GM21367 (cell line): ENCODE measurements around the gene COA5.

Experiments used
- ATAC-seq: cut with Tn5 transposase; IDR thresholded peaks from one replicate; pipeline ENCODE4 v1.9.1; 2021; ENCODE audit not compliant: unreplicated experiment

The COA5 gene

GRCh38 chr2:98554116-98554861 is 54.0 kb downstream of the COA5 start:
- ATAC-seq = no peak

GRCh38 chr2:98552499-98553179 is 55.7 kb downstream of the COA5 start:
- ATAC-seq = no peak

DNA sequence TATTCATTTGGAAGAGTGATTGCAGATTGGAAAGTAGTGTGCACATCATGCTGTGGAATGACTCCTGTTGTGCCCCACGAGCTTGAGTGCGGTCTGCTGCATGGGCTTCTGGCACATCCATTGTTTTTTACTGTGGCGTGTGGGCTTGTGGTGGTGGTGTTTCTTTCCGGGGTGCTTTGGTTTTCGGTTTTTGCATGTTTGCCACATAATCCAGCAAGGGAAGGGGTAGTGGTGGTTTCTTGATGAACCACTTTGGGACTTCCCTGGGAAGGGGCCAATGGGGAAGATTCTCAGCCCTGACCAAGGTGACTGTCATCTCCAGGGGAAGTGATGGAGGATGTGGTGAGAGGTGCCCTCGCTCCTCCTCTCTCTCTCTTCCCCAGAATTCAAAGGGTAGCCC is 57.0 kb downstream of the COA5 start:
- ATAC-seq = no peak

- ATAC-seq = no peak
Measured at GRCh38 chr2:98550165-98550564, 58.1 kb downstream of the COA5 start.
